ENCODE results near the gene PAM16.

PAM16 gene

DNA sequence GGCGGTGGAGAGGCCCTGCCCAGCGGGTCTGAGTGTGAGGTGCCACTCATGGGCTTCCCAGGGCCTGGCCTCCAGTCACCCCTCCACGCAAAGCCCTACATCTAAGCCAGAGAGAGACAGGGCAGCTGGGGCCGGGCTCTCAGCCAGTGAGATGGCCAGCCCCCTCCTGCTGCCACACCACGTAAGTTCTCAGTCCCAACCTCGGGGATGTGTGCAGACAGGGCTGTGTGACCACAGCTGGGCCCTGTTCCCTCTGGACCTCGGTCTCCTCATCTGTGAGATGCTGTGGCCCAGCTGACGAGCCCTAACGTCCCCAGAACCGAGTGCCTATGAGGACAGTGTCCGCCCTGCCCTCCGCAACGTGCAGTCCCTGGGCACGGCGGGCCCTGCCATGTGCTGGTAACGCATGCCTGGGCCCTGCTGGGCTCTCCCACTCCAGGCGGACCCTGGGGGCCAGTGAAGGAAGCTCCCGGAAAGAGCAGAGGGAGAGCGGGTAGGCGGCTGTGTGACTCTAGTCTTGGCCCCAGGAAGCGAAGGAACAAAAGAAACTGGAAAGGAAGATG is 31.8 kb upstream of the PAM16 start:
- DNase-seq (ENCODE audit: extremely low spot score) = no peak
- TF ChIP-seq, protein P1, sequence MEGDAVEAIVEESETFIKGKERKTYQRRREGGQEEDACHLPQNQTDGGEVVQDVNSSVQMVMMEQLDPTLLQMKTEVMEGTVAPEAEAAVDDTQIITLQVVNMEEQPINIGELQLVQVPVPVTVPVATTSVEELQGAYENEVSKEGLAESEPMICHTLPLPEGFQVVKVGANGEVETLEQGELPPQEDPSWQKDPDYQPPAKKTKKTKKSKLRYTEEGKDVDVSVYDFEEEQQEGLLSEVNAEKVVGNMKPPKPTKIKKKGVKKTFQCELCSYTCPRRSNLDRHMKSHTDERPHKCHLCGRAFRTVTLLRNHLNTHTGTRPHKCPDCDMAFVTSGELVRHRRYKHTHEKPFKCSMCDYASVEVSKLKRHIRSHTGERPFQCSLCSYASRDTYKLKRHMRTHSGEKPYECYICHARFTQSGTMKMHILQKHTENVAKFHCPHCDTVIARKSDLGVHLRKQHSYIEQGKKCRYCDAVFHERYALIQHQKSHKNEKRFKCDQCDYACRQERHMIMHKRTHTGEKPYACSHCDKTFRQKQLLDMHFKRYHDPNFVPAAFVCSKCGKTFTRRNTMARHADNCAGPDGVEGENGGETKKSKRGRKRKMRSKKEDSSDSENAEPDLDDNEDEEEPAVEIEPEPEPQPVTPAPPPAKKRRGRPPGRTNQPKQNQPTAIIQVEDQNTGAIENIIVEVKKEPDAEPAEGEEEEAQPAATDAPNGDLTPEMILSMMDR (IDR thresholded peaks at IDR 0.05; ENCODE audit: control extremely low read depth, extremely low read depth, low read depth, missing control alignments) = no peak
- CTCF ChIA-PET = interaction anchor here (2.3 kb wide), 1 partner anchor 20 kb away, joined by 8 read pairs; no protein-coding TSS in a partner anchor
- POLR2A ChIA-PET = no interaction called here

DNA sequence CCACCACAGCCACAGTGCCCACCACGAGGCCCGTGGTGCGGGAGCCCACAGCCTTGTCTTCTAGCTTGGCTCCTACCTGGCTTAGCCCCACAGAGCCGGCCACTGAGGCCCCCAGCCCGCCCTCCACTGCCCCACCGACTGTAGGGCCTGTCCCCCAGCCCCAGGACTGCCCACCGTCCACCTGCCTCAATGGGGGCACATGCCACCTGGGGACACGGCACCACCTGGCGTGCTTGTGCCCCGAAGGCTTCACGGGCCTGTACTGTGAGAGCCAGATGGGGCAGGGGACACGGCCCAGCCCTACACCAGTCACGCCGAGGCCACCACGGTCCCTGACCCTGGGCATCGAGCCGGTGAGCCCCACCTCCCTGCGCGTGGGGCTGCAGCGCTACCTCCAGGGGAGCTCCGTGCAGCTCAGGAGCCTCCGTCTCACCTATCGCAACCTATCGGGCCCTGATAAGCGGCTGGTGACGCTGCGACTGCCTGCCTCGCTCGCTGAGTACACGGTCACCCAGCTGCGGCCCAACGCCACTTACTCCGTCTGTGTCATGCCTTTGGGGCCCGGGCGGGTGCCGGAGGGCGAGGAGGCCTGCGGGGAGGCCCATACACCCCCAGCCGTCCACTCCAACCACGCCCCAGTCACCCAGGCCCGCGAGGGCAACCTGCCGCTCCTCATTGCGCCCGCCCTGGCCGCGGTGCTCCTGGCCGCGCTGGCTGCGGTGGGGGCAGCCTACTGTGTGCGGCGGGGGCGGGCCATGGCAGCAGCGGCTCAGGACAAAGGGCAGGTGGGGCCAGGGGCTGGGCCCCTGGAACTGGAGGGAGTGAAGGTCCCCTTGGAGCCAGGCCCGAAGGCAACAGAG is 31.0 kb upstream of the PAM16 start:
- TF ChIP-seq, protein P1 (IDR thresholded peaks at IDR 0.05; ENCODE audit: control extremely low read depth, extremely low read depth, low read depth, missing control alignments) = no peak
- CTCF ChIA-PET = interaction anchor here (1.4 to 2.3 kb wide), 2 partner anchors 21 to 23 kb away, joined by 4 to 8 read pairs; no protein-coding TSS in a partner anchor
- POLR2A ChIA-PET = no interaction called here
- no peak for DNase-seq (ENCODE audit: extremely low spot score)

DNA sequence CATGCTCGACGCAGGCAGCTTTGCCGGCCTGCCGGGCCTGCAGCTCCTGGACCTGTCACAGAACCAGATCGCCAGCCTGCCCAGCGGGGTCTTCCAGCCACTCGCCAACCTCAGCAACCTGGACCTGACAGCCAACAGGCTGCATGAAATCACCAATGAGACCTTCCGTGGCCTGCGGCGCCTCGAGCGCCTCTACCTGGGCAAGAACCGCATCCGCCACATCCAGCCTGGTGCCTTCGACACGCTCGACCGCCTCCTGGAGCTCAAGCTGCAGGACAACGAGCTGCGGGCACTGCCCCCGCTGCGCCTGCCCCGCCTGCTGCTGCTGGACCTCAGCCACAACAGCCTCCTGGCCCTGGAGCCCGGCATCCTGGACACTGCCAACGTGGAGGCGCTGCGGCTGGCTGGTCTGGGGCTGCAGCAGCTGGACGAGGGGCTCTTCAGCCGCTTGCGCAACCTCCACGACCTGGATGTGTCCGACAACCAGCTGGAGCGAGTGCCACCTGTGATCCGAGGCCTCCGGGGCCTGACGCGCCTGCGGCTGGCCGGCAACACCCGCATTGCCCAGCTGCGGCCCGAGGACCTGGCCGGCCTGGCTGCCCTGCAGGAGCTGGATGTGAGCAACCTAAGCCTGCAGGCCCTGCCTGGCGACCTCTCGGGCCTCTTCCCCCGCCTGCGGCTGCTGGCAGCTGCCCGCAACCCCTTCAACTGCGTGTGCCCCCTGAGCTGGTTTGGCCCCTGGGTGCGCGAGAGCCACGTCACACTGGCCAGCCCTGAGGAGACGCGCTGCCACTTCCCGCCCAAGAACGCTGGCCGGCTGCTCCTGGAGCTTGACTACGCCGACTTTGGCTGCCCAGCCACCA is 30.2 kb upstream of the PAM16 start:
- CTCF ChIA-PET = interaction anchor here (1.4 to 2.3 kb wide), 2 partner anchors 22 kb away, joined by 4 to 8 read pairs; no protein-coding TSS in a partner anchor

DNA sequence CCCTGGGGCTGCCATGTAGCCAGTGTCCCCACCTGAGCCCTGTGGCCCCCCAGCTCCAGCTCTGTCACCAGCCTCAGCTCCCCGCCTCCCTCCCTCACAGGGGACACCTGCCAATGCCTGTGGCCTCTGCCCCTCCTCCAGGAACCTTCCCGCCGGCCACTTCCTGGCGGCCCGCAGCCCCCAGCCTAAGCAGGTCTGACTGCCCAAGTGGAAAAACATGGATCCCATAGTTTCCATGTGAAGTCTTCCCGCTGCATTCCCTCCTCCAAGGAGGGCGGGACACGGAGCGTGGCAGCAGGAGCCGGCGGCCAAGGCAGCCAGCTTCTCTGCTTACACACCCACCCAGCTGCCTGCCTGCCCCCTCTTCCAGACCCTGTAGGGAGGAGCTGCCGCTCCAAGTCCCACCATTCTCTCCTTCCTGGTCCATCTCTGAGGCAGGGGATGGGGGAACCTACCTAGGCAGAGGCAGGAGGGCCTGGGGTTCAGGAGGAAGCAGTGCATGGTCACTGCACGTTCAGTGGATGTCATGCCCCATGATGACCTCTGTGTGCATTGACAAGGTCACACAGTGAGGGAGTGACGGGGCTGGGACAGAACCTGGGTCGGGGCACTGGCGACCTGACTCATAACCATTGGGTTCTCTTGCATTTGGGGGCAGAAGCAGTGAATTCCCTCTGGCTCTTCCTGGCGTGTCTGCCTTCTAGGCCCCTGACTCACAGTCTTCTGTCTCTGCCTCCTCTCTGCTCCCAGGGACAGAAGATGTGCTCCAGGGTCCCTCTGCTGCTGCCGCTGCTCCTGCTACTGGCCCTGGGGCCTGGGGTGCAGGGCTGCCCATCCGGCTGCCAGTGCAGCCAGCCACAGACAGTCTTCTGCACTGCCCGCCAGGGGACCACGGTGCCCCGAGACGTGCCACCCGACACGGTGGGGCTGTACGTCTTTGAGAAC is 29.3 kb upstream of the PAM16 start:
- POLR2A ChIA-PET = interaction anchor here (0.7 kb wide), 1 partner anchor 38 kb away, joined by 5 read pairs; no protein-coding TSS in a partner anchor

More for the DNA sequence above, 30.2 kb upstream of the PAM16 start:
- TF ChIP-seq, protein P1 (IDR thresholded peaks at IDR 0.05; ENCODE audit: control extremely low read depth, extremely low read depth, low read depth, missing control alignments) = no peak
- DNase-seq (ENCODE audit: extremely low spot score) = no peak
- POLR2A ChIA-PET = no interaction called here

DNA sequence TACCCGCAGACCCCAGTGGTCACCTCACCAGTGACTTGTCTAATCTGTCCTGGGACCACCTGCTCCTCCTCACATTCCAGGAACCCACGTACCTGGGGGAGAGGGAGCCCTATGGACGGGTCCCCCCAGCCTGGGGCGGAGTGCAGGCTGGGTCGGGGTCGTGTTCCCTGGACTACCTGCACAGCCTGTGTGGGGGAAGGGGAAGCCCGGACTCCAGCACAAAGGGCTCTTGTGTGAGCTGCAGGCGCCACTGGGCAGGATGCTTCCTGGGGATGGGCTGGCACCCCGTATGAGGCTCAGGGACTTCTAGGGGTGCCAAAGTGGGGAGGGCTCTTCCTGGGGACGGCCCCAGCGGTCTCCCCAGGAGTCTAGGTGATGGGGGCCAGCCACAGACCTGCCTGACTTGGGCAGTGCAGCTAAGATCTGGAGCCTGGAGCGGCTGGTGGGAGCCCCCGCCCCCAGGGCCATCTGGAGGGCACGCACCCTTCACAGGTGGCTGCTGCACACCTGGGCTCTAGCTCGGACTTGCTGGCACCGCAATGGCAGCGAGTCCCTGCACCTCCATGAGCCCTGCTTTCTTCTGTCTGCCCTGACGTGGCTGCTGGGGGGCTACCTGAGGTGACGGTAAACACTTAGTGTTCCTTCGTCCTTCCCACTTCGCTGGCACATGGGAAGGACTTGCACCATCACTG is 28.0 kb upstream of the PAM16 start:
- ChIA-PET CTCF (interaction anchor here (0.9 to 2.4 kb wide), 5 partner anchors 20 to 49 kb away, joined by 3 to 9 read pairs (median 4); no protein-coding TSS in a partner anchor), POLR2A (interaction anchor here (0.7 kb wide), 2 partner anchors 11 to 40 kb away, joined by 3 to 5 read pairs; no protein-coding TSS in a partner anchor)
- TF ChIP-seq, protein P1 (IDR thresholded peaks at IDR 0.05; ENCODE audit: control extremely low read depth, extremely low read depth, low read depth, missing control alignments) = no peak
- DNase-seq (ENCODE audit: extremely low spot score) = no peak

More for the DNA sequence above, 29.3 kb upstream of the PAM16 start:
- DNase-seq (ENCODE audit: extremely low spot score) = no peak
- CTCF ChIA-PET = interaction anchor here (1.4 to 2.3 kb wide), 2 partner anchors 21 to 22 kb away, joined by 4 to 8 read pairs; no protein-coding TSS in a partner anchor
- TF ChIP-seq, protein P1 (IDR thresholded peaks at IDR 0.05; ENCODE audit: control extremely low read depth, extremely low read depth, low read depth, missing control alignments) = no peak
